GM18511 (cell line): Measurements from ENCODE around the gene PLXNA4.
"Not testable (repeated sequence)": the region's sequence is repeated elsewhere in the genome, so short reads cannot be mapped to it uniquely, and the experiment has no call there.

ENCODE experiments used
- ATAC-seq: cut with Tn5 transposase; IDR thresholded peaks from one replicate; pipeline ENCODE4 v1.9.1; 2021; ENCODE audit warnings: mild to moderate bottlenecking, moderate library complexity; ENCODE audit not compliant: unreplicated experiment

The PLXNA4 gene

DNA sequence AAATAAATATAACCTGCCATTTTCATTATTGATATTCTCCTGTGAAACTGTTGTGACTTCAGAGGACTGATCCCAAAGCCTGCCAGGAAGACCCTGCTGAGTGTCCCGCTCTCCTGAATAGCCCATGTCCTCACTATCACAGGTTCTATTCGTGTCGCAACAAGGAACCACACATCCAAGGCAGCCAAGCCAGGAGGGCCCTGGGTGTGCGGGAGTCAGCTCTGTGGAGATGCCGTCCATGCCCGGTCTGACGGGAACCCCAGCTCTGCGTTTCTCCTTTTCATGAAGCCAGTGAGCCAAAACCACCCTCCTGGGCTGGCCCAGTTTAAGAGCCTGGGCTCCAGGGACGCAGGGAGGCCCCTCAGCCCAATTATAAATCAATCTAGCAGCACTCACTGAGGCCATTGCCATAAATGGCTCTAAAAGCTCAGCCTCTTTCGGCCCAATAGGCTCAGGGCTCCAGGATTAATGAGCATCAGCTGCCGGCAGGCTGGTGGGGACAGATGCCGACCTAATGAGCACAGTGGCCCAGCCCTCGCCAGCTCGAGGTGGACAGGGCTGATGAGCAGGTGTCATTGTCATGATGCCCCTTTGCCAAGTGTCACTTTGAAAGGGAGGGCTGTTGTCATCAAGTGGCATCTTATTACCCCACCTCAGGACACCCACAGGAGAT lies 177.9 kb downstream of the PLXNA4 start:
- no peak for ATAC-seq

DNA sequence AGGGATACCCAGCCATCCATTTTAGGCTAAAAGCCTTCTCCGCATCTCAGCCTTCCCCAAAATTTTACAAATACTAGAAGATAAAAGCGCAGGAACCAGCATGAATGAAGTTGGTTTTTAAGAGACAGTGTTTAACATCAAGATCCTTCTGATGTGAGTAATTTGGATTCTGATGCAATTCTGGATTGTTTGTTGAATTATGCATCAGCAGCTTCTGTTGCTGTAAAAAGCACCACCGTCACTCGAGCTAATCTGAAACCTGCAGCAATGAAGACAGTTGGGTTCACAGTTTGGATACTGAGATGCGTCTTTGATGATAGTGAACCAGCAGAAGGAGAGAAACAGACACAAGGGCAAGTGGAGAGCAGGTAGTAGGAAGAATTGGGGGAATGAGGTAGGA lies 179.2 kb downstream of the PLXNA4 start:
- no peak for ATAC-seq

DNA sequence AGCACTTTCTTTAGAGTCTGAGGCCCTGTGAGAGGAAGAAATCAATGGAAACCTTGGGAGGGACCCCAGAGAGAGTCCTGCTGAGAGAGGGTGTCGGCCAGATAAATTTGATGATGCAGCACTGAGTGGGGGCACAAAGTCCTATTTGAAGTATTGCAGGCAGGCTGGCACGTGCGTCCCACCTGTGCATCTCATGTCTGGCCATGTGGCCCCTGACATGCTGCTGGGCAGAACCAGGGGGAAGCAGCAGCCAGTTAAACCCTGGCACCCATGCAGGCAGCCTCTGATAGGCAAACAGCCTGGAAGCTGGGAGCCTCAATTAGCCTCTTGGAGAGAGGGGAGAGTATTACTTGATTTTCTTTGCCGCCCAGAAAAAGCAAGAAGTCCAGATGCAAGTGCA lies 180.9 kb downstream of the PLXNA4 start:
- ATAC-seq: no peak

DNA sequence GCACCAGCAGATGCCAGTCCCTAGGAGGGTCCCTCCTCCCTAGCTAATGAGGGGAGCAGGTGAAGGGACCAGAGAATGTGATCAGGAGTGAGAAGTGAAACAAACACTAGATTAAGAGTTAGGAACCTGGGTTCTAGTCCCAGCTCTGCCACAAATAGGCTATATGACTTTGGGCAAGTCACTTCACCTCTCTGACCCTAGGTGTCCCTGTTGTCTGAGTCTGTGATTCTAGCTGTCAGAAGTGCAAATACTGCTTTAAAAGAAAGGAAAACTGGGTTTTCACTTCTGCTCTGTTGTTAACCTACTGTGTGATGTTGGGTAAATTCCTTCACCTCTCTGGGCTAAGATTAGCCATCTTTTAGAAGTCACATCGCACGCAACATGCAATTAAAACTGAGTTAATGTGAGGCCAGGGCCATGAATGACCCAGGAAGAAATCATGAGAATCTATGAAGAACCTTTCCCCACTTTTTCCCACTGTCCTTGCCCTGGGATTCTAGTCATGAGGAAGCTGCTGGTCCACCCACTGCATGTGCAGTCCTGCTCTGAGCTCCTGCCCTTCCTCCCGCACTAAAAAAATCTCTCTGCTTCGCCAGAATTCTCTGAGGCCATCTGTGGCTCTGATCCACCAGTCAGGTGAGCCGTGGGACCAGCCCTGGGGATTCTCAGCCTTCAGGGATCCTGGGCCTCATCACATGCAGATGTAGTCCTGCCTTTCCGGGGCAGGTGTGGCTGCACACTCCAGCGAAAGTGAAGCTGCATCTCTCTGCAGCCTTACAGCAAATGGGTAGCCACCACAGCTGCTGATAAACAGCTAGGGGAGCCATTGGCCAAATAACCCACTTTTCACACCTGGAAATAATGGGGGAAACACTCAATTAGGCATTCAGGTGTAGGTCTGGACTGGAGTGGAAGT lies 181.7 kb downstream of the PLXNA4 start:
- ATAC-seq: no peak

DNA sequence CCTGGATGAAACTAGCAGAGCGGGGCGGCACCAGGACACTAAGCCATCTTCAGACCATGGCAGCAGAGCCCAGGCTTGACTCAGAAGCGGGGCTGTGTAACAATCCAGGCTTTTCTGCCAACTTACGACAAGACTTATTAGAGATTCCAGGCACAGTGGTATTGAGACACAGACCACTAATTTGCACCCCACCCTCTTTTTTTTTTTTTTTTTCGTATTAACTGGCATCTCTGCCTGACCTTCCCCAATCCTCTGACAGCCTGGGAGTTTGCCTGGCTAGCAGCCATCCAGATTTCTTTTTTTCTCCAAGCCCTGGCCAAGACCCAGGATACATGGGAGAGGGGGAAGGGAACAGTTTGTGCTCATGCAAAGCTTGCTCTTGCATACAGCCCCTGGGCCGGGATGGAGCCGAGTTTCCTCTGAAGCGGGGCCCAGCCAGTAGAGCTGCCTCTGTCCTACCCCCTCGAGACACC lies 182.4 kb downstream of the PLXNA4 start:
- ATAC-seq: no peak

DNA sequence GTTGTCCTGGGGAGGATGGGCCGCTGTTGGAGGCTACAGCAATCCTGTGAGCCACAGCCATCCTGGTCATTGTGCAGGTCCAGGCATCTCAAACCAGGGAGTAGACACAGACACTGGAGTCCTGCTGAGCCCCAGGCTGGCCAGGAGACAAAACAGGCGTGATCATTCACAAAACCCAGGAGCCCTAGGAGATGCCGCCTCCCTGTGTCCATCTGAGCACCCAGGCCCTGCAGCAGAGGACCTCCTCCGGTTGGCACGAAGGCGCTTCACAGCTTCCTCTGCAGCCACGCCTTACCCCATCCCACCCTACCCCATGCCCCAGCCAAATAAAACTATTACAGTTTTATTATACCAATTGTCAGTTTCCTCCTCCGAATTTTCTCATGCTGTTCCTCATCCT lies 183.6 kb downstream of the PLXNA4 start:
- no peak for ATAC-seq

DNA sequence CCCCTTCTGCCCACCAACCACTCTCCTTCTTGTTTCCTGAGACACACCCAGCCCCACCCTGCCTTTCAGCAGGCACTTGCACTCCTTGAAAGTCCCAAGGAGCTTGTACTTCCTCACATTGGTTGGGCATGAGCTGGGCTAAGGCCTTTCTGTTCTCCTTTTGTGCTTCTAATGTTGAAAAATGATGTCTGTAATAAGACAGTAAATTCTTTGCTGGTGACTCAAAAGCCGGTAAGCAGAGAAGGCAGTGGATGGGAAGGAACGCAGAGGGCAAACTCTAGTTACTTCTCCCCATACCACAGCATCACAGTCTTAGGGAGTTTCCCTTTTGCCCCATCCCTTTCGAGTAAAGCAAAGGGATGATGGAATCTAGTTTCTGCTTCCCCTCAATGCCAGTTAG lies 185.6 kb downstream of the PLXNA4 start:
- ATAC-seq: no peak

DNA sequence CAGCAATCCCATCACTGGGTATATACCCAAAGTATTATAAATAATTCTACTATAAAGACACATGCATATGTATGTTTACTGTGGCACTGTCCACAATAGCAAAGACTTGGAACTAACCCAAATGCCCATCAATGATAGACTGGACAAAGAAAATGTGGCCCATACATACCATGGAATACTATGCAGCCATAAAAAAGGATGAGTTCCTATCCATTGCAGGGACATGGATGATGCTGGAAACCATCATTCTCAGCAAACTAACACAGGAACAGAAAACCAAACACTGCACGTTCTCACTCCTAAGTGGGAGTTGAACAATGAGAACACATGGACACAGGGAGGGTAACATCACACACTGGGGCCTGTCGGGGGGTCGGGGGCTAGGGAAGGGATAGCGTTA lies 186.2 kb downstream of the PLXNA4 start:
- ATAC-seq: not testable (repeated sequence)

DNA sequence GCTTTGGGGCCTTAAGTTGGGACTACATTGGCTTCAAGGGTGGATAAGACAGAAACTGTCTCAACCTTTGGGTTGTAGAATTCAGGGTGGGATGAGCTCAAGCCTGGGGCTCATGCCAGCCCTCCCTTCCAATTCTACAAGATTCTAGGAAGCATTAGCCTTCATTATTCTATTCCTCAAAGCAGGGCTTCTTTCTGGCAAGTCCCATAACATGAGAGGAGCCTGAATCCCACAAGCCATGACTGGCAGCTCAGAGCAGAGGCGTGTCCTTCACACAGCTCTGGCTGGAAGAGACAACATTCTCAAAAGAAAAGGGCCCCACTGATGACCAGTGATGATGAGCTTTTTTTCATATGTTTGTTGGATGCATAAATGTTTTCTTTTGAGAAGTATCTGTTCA lies 187.6 kb downstream of the PLXNA4 start:
- no peak for ATAC-seq

DNA sequence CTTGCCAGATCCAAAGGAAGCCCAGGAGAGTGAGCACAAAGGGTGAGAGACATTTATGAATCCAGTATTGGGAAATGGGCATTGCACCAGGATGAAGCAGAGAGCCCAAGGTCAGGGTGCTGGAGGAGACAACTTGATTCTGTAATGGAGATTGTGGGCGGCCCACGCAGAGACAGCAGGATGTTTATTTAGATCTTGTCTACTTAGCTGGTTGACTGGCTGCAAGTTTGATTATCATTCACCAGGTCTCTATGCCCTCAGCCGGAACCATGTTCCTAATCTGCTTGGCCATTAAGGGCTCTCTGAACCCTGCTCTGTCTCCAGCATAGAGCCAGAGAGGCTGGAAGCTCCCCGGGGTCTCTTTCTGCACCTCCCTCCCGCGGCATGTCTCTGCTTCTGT lies 188.7 kb downstream of the PLXNA4 start:
- ATAC-seq: no peak

DNA sequence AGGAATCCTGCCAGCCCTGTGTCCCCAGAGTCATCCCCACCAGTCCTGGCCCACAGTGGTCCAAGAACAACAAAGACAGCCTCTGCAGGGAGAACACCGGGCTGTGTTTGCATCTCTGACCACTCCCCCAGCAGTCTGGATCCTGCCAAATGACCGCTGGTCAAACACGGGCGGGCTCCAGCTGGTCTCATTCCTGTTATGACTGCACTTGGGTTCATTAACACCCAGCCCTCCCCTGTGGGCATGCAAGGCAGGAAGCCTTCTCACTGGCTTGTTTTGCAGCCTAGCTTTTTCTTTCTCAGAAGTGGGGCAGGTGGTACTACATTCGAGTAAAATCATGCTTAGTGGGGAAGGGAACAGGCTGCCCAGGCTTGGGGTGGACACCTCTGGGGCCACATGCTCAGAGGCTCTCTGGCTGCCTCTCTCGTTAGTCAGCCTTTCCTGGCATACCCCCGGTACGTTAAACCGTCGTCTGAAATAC lies 190.0 kb downstream of the PLXNA4 start:
- no peak for ATAC-seq

DNA sequence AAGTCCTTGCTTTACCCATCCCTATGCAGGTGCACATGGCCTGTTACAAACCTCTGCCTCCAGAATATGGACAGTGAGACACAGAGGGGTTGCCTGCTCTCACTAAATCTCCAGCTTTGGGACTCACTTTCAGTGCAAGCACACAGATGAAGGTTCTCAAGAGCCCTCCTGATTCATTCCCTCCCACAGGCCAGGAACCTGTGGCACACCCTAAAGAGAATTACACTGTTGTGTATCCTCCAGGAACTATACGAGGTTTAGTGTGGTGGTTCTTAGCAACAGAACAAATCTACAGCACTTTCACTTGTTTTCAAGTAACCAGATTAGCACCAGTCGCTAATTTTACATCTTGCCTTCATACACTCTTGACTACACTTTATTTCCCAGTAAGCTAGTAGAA lies 192.3 kb downstream of the PLXNA4 start:
- no peak for ATAC-seq

DNA sequence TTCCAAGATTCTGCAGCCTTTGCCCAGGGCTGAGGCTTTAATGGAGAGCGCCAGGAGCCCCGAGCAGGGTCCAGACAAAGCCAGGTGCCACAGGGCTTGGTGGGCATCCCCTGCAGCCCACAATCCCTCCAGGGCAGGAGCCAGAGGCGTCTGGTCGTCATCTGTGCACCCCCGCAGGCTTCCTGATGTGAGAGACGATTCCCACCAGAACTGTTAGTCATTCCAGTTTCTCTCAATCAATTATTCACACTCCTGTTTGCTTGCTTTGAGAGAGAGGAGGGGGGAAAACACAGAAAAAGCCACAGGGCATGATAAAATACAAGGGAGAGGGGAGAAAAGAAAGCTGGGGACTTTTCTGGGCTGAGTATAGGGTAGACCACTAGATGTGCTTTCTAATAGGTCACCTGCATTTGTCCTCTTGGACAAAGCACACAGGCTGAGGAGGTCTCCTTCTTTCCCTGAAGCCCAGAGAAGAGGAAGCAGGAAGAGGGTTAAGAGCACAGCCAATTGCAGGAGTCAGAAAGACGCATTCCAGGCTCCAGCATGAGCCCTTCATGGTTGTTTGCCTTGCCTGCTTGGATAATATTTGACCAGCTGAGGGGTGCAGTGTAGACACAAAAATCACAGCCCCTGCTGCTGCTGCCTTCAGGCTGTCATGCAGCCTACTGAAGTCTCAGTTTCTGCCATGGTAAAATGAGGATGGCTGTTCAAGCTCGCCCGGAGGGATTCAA lies 194.4 kb downstream of the PLXNA4 start:
- no peak for ATAC-seq

DNA sequence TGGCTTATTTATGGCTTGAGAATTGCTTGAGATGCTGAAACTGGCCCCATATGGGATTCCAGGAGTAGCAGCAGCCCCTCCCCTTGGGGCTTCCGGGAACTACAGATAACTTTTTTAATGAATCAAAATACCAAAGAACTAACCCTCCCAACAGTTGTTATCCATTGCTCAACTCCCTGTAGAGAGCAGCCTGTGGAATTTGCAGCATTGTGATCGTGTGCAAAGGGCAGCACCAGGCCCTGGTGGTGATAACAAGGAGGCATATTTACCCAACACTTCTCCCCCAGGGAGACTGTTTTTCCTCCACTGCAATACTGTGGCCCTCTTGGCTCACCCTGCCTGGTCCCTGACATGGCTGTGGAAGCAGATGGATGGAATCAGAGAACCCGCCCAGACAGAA lies 196.2 kb downstream of the PLXNA4 start:
- ATAC-seq: no peak

DNA sequence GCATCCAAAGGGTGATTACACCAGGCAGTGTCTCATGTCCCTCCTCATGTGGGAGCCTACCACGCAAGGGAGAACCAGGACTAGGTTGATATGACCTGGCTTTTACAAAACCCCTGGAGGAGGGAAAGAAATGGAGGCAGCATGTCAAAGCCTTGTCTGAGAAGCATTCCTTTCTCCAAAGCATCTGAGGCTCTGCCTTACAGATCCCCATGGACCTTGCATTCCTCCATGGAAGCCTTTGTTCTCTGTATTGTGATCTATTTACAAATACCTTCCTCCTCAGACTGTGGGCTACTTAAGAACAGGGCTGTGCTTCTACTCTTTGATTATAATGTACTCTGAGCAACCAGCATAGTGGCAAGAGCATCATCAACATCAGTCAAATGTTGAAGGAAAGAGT lies 197.0 kb downstream of the PLXNA4 start:
- ATAC-seq: no peak

DNA sequence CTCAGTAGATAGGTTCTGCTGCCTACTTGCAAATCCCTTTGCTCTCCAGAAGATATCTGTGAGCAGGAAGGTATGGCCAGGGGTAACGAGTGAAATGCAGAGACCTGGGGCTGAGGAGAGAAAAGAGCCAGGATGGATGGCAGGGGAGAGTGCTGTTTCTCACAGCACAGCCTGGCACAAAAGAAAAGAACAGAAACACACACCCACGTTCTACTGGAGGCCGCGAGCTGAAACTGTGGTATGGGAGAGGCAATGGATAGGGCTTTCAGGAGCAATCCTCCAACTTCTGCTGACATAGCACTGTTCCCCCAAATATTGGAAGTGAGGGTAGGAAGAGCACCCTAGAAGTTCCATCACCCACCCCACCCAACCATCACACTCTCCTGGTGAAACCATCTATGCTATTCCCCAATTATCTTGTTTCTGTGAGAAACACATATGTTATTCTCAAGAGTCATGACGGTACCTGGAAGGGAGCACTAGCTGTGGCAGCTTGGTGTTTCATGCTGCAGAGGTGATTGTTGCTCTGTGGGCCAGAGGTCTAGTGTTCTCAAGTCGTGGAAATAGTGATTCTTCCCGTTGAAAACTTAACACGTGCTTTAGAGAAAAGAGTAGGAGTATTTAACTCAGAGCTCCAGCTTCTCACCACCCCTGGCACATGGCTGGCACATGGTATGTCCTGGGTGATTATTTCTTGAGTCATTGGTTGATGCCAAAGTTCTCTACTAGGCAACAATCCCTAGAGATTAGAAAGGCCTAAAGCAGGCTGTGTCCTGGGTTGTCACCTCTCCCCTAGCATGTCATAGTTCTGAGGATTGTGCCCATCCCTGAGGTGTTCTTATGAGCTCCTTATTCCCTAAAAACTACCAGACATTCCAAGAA lies 198.3 kb downstream of the PLXNA4 start:
- no peak for ATAC-seq

DNA sequence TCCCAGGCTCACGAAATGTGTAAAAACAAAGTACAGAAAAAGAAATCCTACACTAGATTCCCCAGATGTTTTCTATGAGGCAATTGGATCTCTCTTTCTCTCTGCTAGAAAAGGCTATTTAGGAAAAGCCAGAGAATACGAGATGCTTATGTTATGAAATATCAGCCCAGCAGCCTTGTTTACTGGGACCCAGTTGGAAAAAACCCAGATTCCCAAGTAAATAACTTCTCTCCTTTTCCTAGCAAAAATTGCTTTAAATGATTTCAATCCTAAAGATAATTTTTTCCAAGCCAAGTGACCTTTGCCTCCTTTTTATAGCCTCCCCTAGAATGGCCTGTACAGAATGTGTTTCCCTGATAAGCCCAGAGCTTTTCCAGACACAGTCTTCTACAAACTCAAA lies 199.3 kb downstream of the PLXNA4 start:
- ATAC-seq: no peak

DNA sequence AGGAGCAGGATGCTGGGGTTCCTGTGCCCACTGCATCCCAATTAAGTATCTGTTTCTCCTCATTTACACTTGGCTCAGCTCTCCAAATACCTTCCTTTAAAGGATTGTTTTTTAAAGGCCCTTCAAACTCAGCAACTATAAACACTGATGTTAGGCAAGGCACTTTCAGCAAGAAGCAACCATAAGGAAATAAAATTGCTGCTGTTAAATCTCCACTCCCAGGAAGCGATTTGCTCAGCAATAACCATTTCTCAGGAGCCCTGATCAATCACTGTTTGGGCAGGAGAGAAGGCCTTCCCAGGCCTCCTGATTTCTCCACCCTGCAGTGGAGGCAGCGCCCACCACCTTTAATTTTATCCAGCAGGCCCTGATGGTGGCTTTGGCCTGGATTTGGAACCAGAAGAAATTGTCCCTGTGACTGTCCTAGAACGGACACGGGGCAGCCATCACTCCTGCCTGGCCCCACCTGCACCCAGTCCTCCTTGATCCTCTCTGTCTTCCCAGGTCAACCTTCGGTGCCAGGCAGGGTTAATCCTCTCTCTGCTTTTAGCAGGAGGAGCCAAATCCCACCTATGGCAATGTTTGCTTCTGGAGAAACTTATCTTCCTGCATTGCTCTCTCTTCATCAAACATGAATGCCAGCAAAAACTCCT lies 199.8 kb downstream of the PLXNA4 start:
- ATAC-seq: no peak

DNA sequence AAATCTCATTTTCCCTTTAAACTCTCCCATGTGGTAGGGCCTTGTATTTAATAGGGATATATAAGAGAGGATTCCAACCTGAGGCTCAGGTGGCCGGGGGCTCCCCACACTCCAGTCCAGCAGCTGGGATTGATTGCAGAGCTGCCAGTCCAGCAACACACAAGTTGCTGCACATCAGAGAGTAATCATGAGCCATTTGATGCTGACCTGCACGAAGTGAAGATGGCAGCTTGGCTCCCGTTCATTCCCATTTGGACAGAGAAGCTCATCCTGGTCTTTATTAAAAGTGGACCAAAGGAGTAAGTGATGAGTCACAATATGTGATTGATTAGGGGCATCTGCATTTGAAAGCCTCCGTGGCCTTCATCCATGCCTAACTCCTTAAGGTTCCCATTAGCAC lies 202.4 kb downstream of the PLXNA4 start:
- ATAC-seq: no peak

DNA sequence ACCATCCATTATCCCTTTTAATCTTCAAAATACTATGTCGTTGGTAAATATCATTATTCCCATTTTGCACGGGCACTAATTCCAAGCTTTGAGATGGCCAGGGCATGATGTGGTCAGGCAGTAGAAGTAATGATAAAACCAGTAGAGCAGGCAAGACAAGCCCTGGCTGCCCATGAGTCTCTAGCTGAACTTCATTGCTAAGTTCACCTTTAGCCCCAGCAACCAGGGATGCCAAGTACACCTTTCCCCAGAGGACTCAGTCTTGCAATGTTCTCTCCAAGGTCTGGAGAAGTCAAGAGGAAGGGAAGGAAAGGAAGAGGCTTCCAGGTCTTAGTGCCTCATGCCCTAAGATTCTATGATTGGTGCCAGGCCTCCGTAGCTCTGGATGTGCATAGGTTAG lies 203.2 kb downstream of the PLXNA4 start:
- ATAC-seq: no peak
